HepG2 (cell line): ENCODE results near the gene ULBP2. TPM values are rescaled to one million over a fixed set of nuclear protein-coding genes. Genes with fewer than 3 reads are reported as not detected.

Experiments
- ATAC-seq: fragments of 200-7000 bp; cut with Tn5 transposase; 3 replicates; pipeline ENCODE4 v1.9.1; 2020; ENCODE audit warnings: mild to moderate bottlenecking, moderate library complexity
- BruUV-seq: library from RNA; stranded (reverse); fragments of 400-500 nt; replicated peaks from 2 replicates; lab custom pipeline; 2021; lab: Mats Ljungman, UMichigan
- CTCF ChIA-PET: fragments of 300-600 bp; formaldehyde crosslinking; extraction: SDS; loops from one replicate; lab custom pipeline; 2021; ENCODE audit warnings: low total read pairs, inconsistent platforms, low intra/inter-chr PET ratio; lab: Yijun Ruan, JAX
- POLR2A ChIA-PET: fragments of 350-600 bp; sonication (Branson Sonifier 250); formaldehyde crosslinking; loops from one replicate; lab custom pipeline; 2020; ENCODE audit warnings: antibody characterized with exemption, inconsistent platforms; lab: Yijun Ruan, JAX
- DNase-seq: peaks from one replicate; pipeline ENCODE4 v3.0.0-alpha.2; 2015; ENCODE audit warnings: low spot score
- FAIRE-seq: peaks from 3 replicates; lab custom pipeline; 2011; peaks lifted over from hg19 to GRCh38; lab: Jason Lieb, UNC
- H2AFZ ChIP-seq: one replicate; pipeline ENCODE4 v1.6.1; 2011; ENCODE audit warnings: low read length, inconsistent platforms
- H3K27ac ChIP-seq: fragments of 300-600 bp; 3 replicates; pipeline ENCODE4 v1.8.0; 2011; ENCODE audit warnings: mixed run types, mild to moderate bottlenecking, mixed read lengths, low read length, inconsistent platforms; ENCODE audit not compliant: insufficient read depth; ENCODE audit errors: extremely low read length
- H3K27me3 ChIP-seq, 2 experiments: fragments of 200-600 bp in 1 of 2; 2 replicates in 1 of 2; 3 replicates in 1 of 2; pipeline versions ENCODE4 v1.6.0 to v1.8.0; 2011; ENCODE audit warnings: low read length in 2 of 2, mild to moderate bottlenecking in 2 of 2, moderate library complexity in 2 of 2, inconsistent platforms in 1 of 2; ENCODE audit not compliant: insufficient read depth in 2 of 2, control insufficient read depth in 1 of 2
- H3K36me3 ChIP-seq, 2 experiments: fragments of 200-600 bp in 1 of 2; replicated peaks in 1 of 2; 2 replicates in 1 of 2; 3 replicates in 1 of 2; pipeline versions ENCODE4 v1.5.1 to v1.8.0; 2011; ENCODE audit warnings: low read length in 2 of 2, inconsistent platforms in 1 of 2; ENCODE audit not compliant: insufficient read depth in 2 of 2, control insufficient read depth in 1 of 2
- H3K4me1 ChIP-seq: 2 replicates; pipeline ENCODE4 v1.5.1; 2012; ENCODE audit warnings: low read length, inconsistent platforms; ENCODE audit not compliant: insufficient read depth
- H3K4me2 ChIP-seq: 2 replicates; pipeline ENCODE4 v1.6.0; 2011; ENCODE audit warnings: low read depth, low read length, inconsistent platforms
- H3K4me3 ChIP-seq, 3 experiments: fragments of 200-600 bp in 1 of 3; sonication (generic), shearing (Covaris generic) in 1 of 3; replicated peaks in 1 of 3; 2 replicates each; pipeline ENCODE4 v1.5.1; 2011 to 2016; ENCODE audit warnings: low read length in 3 of 3, inconsistent platforms in 2 of 3, low read depth in 2 of 3, mild to moderate bottlenecking in 2 of 3, control low read depth in 1 of 3, mixed read lengths in 1 of 3; ENCODE audit not compliant: insufficient read depth in 1 of 3
- H3K79me2 ChIP-seq: one replicate; pipeline ENCODE4 v1.6.1; 2011; ENCODE audit warnings: low read length, inconsistent platforms; ENCODE audit not compliant: insufficient read depth
- H3K9ac ChIP-seq: 2 replicates; pipeline ENCODE4 v1.6.0; 2011; ENCODE audit warnings: mild to moderate bottlenecking, low read depth, low read length, inconsistent platforms; ENCODE audit not compliant: insufficient read depth
- H3K9me3 ChIP-seq: 2 replicates; pipeline ENCODE4 v1.5.1; 2012; ENCODE audit warnings: mild to moderate bottlenecking, low read length
- H4K20me1 ChIP-seq: 2 replicates; pipeline ENCODE4 v1.6.0; 2011; ENCODE audit warnings: inconsistent platforms, mild to moderate bottlenecking, low read length, moderate library complexity; ENCODE audit not compliant: insufficient read depth
- FOXJ3 ChIP-seq: sonication (generic); formaldehyde crosslinking; IDR thresholded peaks from 2 replicates; pipeline ENCODE4 v1.4.0; 2020; ENCODE audit warnings: missing genetic modification reagents, mild to moderate bottlenecking, borderline replicate concordance
- GMEB1 ChIP-seq: sonication (generic); formaldehyde crosslinking; IDR thresholded peaks from 2 replicates; pipeline ENCODE4 v1.5.1; 2020; ENCODE audit warnings: missing genetic modification reagents, mild to moderate bottlenecking, borderline replicate concordance
- KDM3A ChIP-seq: IDR thresholded peaks from 2 replicates; pipeline ENCODE4 v1.6.1; 2018; ENCODE audit warnings: low read depth, missing compliant biosample characterization
- REL ChIP-seq: sonication (generic); formaldehyde crosslinking; conservative IDR thresholded peaks from 2 replicates; pipeline ENCODE4 v1.8.0; 2022; ENCODE audit warnings: mild to moderate bottlenecking, missing genetic modification reagents, moderate library complexity
- SMYD3 ChIP-seq: sonication (generic); formaldehyde crosslinking; IDR thresholded peaks from 2 replicates; pipeline ENCODE4 v1.8.1; 2023; ENCODE audit warnings: mild to moderate bottlenecking, missing genetic modification reagents
- SP2 ChIP-seq: sonication (generic); formaldehyde crosslinking; IDR thresholded peaks from 2 replicates; pipeline ENCODE4 v1.5.1; 2020; ENCODE audit warnings: mild to moderate bottlenecking, missing genetic modification reagents
- ZNF274 ChIP-seq: sonication (generic); formaldehyde crosslinking; IDR thresholded peaks from 2 replicates; pipeline ENCODE4 v1.5.1; 2020; ENCODE audit warnings: mild to moderate bottlenecking, missing genetic modification reagents
- ZNF710 ChIP-seq: sonication (generic); formaldehyde crosslinking; IDR thresholded peaks from 2 replicates; pipeline ENCODE4 v1.5.0; 2020; ENCODE audit warnings: mild to moderate bottlenecking, missing genetic modification reagents, borderline replicate concordance
- WGBS: methylation state at CpG from one replicate; pipeline ENCODE4 v1.1.6; 2017; ENCODE audit warnings: low lambda C conversion rate; 5-methylcytosine and 5-hydroxymethylcytosine counted together
- in situ Hi-C: cut with HindIII; loops from 2 replicates; pipeline ENCODE4 v1.10.0; 2017; ENCODE audit warnings: low pct_unique_long_range_greater_than_20kb; ENCODE audit not compliant: extremely low pct_ligation_motif_present
- intact Hi-C: fragments of 100-400 bp; cut with micrococcal nuclease; formaldehyde crosslinking; loops from one replicate; pipeline ENCODE4 v1.10.0; 2022; ENCODE audit not compliant: unreplicated experiment
- polyA plus RNA-seq, 8 experiments: library from polyadenylated mRNA; depleted of rRNA in 3 of 8; stranded (reverse) in 7 of 8; unstranded in 1 of 8; fragments of >200 nt; fragmentation: Illumina TruSeq in 4 of 8; extraction: Trizol in 4 of 8; gene quantifications; 2 replicates each; pipeline versions ENCODE4 v1.2.1 to v1.2.3, GENCODE V29; 2011 to 2016; ENCODE audit warnings: low read depth in 4 of 8, missing spikeins in 1 of 8, mixed read lengths in 1 of 8; ENCODE audit not compliant: insufficient read depth in 1 of 8
- total RNA-seq, 5 experiments: library from RNA; depleted of rRNA; stranded (reverse); fragments of >200 nt; fragmentation: Illumina TruSeq; extraction: Trizol; gene quantifications; 2 replicates each; pipeline ENCODE4 v1.2.3, GENCODE V29; 2016; ENCODE audit warnings: low read depth in 1 of 5
- TF ChIP-seq, protein P1 (sequence below): sonication (generic); formaldehyde crosslinking; IDR thresholded peaks from 2 replicates; pipeline ENCODE4 v1.4.0; 2020; ENCODE audit warnings: mild to moderate bottlenecking, low read depth, missing genetic modification reagents
- TF ChIP-seq, protein P2 (sequence below): sonication (generic); formaldehyde crosslinking; IDR thresholded peaks from 2 replicates; pipeline ENCODE4 v1.5.0; 2020; ENCODE audit warnings: missing genetic modification reagents
- TF ChIP-seq, protein P3 (sequence below): sonication (generic); formaldehyde crosslinking; IDR thresholded peaks from 2 replicates; pipeline ENCODE4 v1.4.0; 2020; ENCODE audit warnings: mild to moderate bottlenecking, missing genetic modification reagents

ULBP2 gene
- total and polyA plus RNA-seq, 2 of the 13 experiments (the other 11 are each of a cell fraction or from before 2014, with no cell fraction given) = not detected

- intact Hi-C loops = no loop called here
- Histone ChIP-seq H4K20me1 (no peaks in the 10 kb centered on the region), H3K9ac (no peak overlapping the region), H3K4me1 (peaks cover 28% of the 10 kb centered on the region), H2AFZ (no peak overlapping the region), H3K4me2 (no peak overlapping the region), H3K9me3 (no peaks in the 10 kb centered on the region), H3K36me3 (no peaks in the 10 kb centered on the region), H3K4me3 (no peak overlapping the region), H3K27me3 (peaks cover 11 to 75% of the 10 kb centered on the region in 2 experiments), H3K79me2 (no peaks in the 10 kb centered on the region), H3K27ac (no peak overlapping the region)
- TF ChIP-seq SMYD3 (CRISPR knock-in tag) = no peak
- TF ChIP-seq FOXJ3 (CRISPR knock-in tag) = no peak
- TF ChIP-seq, protein P1, sequence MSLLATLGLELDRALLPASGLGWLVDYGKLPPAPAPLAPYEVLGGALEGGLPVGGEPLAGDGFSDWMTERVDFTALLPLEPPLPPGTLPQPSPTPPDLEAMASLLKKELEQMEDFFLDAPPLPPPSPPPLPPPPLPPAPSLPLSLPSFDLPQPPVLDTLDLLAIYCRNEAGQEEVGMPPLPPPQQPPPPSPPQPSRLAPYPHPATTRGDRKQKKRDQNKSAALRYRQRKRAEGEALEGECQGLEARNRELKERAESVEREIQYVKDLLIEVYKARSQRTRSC (CRISPR knock-in tag) = no peak
- TF ChIP-seq, protein P2, sequence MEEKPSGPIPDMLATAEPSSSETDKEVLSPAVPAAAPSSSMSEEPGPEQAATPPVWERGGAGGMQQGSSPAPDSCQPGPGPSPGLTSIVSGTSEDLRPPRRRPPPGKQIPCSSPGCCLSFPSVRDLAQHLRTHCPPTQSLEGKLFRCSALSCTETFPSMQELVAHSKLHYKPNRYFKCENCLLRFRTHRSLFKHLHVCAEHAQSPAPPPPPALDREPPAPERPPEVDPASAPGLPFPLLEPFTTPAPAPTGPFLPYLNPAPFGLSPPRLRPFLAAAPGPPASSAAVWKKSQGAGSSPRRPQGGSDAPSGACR (CRISPR knock-in tag) = no peak
- no peak for TF ChIP-seq SP2 (CRISPR knock-in tag)
- no peak for TF ChIP-seq ZNF274 (CRISPR knock-in tag)
- TF ChIP-seq, protein P3, sequence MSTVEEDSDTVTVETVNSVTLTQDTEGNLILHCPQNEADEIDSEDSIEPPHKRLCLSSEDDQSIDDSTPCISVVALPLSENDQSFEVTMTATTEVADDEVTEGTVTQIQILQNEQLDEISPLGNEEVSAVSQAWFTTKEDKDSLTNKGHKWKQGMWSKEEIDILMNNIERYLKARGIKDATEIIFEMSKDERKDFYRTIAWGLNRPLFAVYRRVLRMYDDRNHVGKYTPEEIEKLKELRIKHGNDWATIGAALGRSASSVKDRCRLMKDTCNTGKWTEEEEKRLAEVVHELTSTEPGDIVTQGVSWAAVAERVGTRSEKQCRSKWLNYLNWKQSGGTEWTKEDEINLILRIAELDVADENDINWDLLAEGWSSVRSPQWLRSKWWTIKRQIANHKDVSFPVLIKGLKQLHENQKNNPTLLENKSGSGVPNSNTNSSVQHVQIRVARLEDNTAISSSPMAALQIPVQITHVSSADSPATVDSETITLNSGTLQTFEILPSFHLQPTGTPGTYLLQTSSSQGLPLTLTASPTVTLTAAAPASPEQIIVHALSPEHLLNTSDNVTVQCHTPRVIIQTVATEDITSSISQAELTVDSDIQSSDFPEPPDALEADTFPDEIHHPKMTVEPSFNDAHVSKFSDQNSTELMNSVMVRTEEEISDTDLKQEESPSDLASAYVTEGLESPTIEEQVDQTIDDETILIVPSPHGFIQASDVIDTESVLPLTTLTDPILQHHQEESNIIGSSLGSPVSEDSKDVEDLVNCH (CRISPR knock-in tag) = no peak
- no peak for TF ChIP-seq REL (CRISPR knock-in tag)
- TF ChIP-seq ZNF710 = no peak
- TF ChIP-seq GMEB1 (CRISPR knock-in tag) = no peak
- TF ChIP-seq KDM3A = no peak
- DNase-seq (no peak), ATAC-seq (no peak), FAIRE-seq (no peak)
- in situ Hi-C loops = no loop called here
- 41% methylated on average over 6 of the region's 6 CpGs for WGBS
- POLR2A ChIA-PET = no interaction called here
- CTCF ChIA-PET = no interaction called here
- no TSS peak for BruUV-seq
These were observed 40.2 kb upstream of the ULBP2 start for GRCh38 chr6:149901444-149902140.
